Stomach (tissue), 4 donors: ENCODE results near the gene CNOT3.

Experiments
- CTCF ChIP-seq, 7 experiments: fragments of 450-650 bp in 4 of 7; fragments of 200-600 bp in 3 of 7; sonication (generic) in 3 of 7; IDR thresholded peaks; one replicate each; pipeline ENCODE4 v1.5.1; 2016 to 2019; ENCODE audit warnings: antibody characterized with exemption in 7 of 7, control low read depth in 2 of 7, mild to moderate bottlenecking in 1 of 7
- EP300 ChIP-seq: sonication (generic); formaldehyde crosslinking; IDR thresholded peaks from one replicate; pipeline ENCODE4 v1.6.1; 2017; ENCODE audit warnings: antibody characterized with exemption
- POLR2A ChIP-seq, 4 donors: fragments of 450-650 bp; IDR thresholded peaks; one replicate each; pipeline ENCODE4 v1.6.1; 2016; ENCODE audit warnings: antibody characterized with exemption in 4 of 4, control low read depth in 2 of 4, mild to moderate bottlenecking in 1 of 4, moderate library complexity in 1 of 4
- POLR2AphosphoS5 ChIP-seq, 3 donors: sonication (generic); formaldehyde crosslinking; IDR thresholded peaks; one replicate each; pipeline ENCODE4 v1.6.1; 2016; ENCODE audit warnings: antibody characterized with exemption in 3 of 3

DNA sequence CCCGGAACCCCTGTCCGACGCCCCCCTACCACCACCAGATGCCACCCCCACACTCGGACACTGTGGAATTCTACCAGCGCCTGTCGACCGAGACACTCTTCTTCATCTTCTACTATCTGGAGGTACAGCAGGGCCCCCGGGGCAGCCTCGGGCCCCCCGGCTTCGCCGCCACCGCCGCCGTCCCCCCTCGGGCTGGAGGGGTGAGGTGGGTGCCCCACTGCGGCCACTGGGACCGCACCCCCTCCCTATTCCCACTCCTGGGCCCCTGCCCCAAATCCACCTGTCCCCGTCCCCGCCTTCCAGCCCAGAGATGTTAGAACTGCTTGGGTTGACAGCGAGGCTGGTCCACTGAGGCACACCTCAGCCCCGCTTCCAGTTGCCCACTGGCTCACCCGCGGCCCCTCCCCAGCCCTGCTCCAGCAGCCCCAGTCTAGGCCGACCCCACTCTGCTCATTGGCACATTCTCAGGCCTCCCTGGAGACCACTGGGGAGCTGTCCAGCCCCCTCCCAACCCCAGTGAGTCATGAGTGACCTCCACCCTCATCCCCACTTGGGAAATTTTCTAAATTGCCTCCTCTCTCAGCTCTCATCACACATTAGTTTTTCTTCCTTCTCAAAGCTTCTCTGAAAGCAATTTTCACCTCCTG lies 15.4 kb downstream of the CNOT3 start:
- no peak for TF ChIP-seq POLR2AphosphoS5 (IDR thresholded peaks at IDR 0.05)
- TF ChIP-seq CTCF (IDR thresholded peaks at IDR 0.05) = no peak
- TF ChIP-seq POLR2A (IDR thresholded peaks at IDR 0.05) = no peak
- TF ChIP-seq EP300 = no peak
